SH-SY5Y (cell line): ENCODE measurements around the gene UBAC1.

Source experiments
- GATA2 ChIP-seq: IDR thresholded peaks from 2 replicates; pipeline ENCODE4 v1.6.1; 2011; ENCODE audit warnings: mild to moderate bottlenecking, low read depth, low read length
- GATA3 ChIP-seq: IDR thresholded peaks from 2 replicates; pipeline ENCODE4 v1.6.1; 2011; ENCODE audit warnings: low read depth, mild to moderate bottlenecking, low read length, moderate library complexity

- TF ChIP-seq GATA3 (no peak), GATA2 (no peak)
Measured at GRCh38 chr9:135948446-135948845, 12.7 kb downstream of the UBAC1 start.
